ENCODE data around the gene FLRT2. TPM values are rescaled to one million over a fixed set of nuclear protein-coding genes. Genes with fewer than 3 reads are reported as not detected.

Gene FLRT2
- total and polyA plus RNA-seq, 2 experiments from 2014 or later: 40.0 to 94.1 TPM

- WGBS, 2 experiments (ENCODE audit: low coverage in 1 of 2, low lambda C conversion rate in 2 of 2, missing lambda C conversion rate in 2 of 2): 61 to 63% methylated on average over 3 of the region's 3 CpGs
- Histone ChIP-seq H2AFZ (no peak overlapping the region), H3K27ac (no peak overlapping the region), H3K4me1 (ENCODE audit: insufficient read depth) (no peaks in the 10 kb centered on the region), H3K4me2 (ENCODE audit: unreplicated experiment) (no peak overlapping the region), H3K9ac (no peak overlapping the region), H3K9me2 (ENCODE audit: insufficient read depth) (no peaks in the 10 kb centered on the region), H4K20me1 (ENCODE audit: insufficient read depth) (no peaks in the 10 kb centered on the region; the same call in 1 of the 2 replicates), H3F3A (ENCODE audit: insufficient read depth) (peaks cover 13% of the 10 kb centered on the region; the same call in 1 of the 2 replicates), H3K27me3 (replicated peaks; ENCODE audit: insufficient read depth) (no peaks in the 10 kb centered on the region), H3K4me3 (no peak overlapping the region), H3K36me3 (ENCODE audit: low read depth) (peaks cover 53% of the 10 kb centered on the region), H3K9me3 (ENCODE audit: low read depth) (no peaks in the 10 kb centered on the region), H3K79me2 (ENCODE audit: insufficient read depth) (peaks cover 93% of the 10 kb centered on the region)
- DNase-seq: no peak
- in situ Hi-C loops (cut with MboI): no loop called here
- TF ChIP-seq EZH2phosphoT487 (IDR thresholded peaks at IDR 0.05; ENCODE audit: insufficient read depth, low read depth) (no peak), EZH2 (IDR thresholded peaks at IDR 0.05; ENCODE audit: insufficient read depth, poor library complexity, severe bottlenecking) (no peak)
Observed at GRCh38 chr14:85554106-85554505, 24.2 kb downstream of the FLRT2 start.

DNA sequence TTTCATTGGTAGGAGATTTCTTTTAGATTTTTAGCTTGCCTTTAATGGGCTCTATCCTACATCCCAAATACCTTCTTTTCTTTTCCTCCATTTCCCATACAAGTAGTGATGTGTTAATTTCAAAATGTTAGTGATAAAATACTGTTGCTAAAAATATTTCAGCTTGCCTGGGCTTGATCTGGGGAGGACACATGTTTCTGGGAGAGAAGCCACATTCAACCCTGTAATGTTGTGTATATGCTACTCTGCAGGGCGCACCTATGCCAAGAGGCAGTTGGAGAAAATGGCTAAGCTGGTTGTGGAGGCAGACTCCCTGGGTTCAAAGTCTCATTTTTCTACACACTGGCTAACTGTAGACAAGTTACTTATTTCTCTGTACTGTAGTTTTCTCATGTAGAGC is 26.3 kb downstream of the FLRT2 start:
- Histone ChIP-seq H3K27ac (no peak overlapping the region), H3K4me3 (no peak overlapping the region), H3K4me1 (ENCODE audit: insufficient read depth) (no peaks in the 10 kb centered on the region), H3K9me3 (ENCODE audit: low read depth) (no peaks in the 10 kb centered on the region), H2AFZ (no peak overlapping the region), H3K79me2 (ENCODE audit: insufficient read depth) (peaks cover 92% of the 10 kb centered on the region), H4K20me1 (ENCODE audit: insufficient read depth) (no peaks in the 10 kb centered on the region; the same call in 1 of the 2 replicates), H3K9ac (no peak overlapping the region), H3K36me3 (ENCODE audit: low read depth) (peaks cover 55% of the 10 kb centered on the region), H3F3A (ENCODE audit: insufficient read depth) (peaks cover 26% of the 10 kb centered on the region; the same call in 1 of the 2 replicates), H3K27me3 (replicated peaks; ENCODE audit: insufficient read depth) (no peaks in the 10 kb centered on the region), H3K4me2 (ENCODE audit: unreplicated experiment) (no peak overlapping the region), H3K9me2 (ENCODE audit: insufficient read depth) (no peaks in the 10 kb centered on the region)
- WGBS, 2 experiments (ENCODE audit: low coverage in 1 of 2, low lambda C conversion rate in 2 of 2, missing lambda C conversion rate in 2 of 2): 89 to 100% methylated on average over 1 of the region's 1 CpG
- TF ChIP-seq EZH2phosphoT487 (IDR thresholded peaks at IDR 0.05; ENCODE audit: insufficient read depth, low read depth): no peak
- TF ChIP-seq EZH2 (IDR thresholded peaks at IDR 0.05; ENCODE audit: insufficient read depth, poor library complexity, severe bottlenecking): no peak
- in situ Hi-C loops (cut with MboI): no loop called here
- no peak for DNase-seq

GRCh38 chr14:85558505-85558904 is 28.6 kb downstream of the FLRT2 start:
- peaks cover 86% of the 10 kb centered on the region for H3K79me2 ChIP-seq (ENCODE audit: insufficient read depth)
- H3K27me3 ChIP-seq (replicated peaks; ENCODE audit: insufficient read depth): no peaks in the 10 kb centered on the region
- no peak overlapping the region for H3K9ac ChIP-seq
- in situ Hi-C loops (cut with MboI): no loop called here
- no peak for DNase-seq
- peaks cover 53% of the 10 kb centered on the region for H3K36me3 ChIP-seq (ENCODE audit: low read depth)
- no peak overlapping the region for H2AFZ ChIP-seq
- H3K4me3 ChIP-seq: no peak overlapping the region
- H3K4me1 ChIP-seq (ENCODE audit: insufficient read depth): no peaks in the 10 kb centered on the region
- H3K9me2 ChIP-seq (ENCODE audit: insufficient read depth): no peaks in the 10 kb centered on the region
- no peak overlapping the region for H3K4me2 ChIP-seq (ENCODE audit: unreplicated experiment)
- no peak overlapping the region for H3K27ac ChIP-seq
- H3K9me3 ChIP-seq (ENCODE audit: low read depth): no peaks in the 10 kb centered on the region
- 96 to 97% methylated on average over 2 of the region's 2 CpGs for WGBS, 2 experiments (ENCODE audit: low coverage in 1 of 2, low lambda C conversion rate in 2 of 2, missing lambda C conversion rate in 2 of 2)
- TF ChIP-seq EZH2phosphoT487 (IDR thresholded peaks at IDR 0.05; ENCODE audit: insufficient read depth, low read depth): no peak
- TF ChIP-seq EZH2 (IDR thresholded peaks at IDR 0.05; ENCODE audit: insufficient read depth, poor library complexity, severe bottlenecking): no peak
- peaks cover 25% of the 10 kb centered on the region for H3F3A ChIP-seq (ENCODE audit: insufficient read depth)
- no peaks in the 10 kb centered on the region; the same call in 1 of the 2 replicates for H4K20me1 ChIP-seq (ENCODE audit: insufficient read depth)

- no peaks in the 10 kb centered on the region for H3K27me3 ChIP-seq (replicated peaks; ENCODE audit: insufficient read depth)
- H3K27ac ChIP-seq: no peak overlapping the region
- DNase-seq: no peak
- TF ChIP-seq EZH2phosphoT487 (IDR thresholded peaks at IDR 0.05; ENCODE audit: insufficient read depth, low read depth): no peak
- no peak for TF ChIP-seq EZH2 (IDR thresholded peaks at IDR 0.05; ENCODE audit: insufficient read depth, poor library complexity, severe bottlenecking)
- H2AFZ ChIP-seq: no peak overlapping the region
- in situ Hi-C loops (cut with MboI): no loop called here
- peaks cover 54% of the 10 kb centered on the region for H3F3A ChIP-seq (ENCODE audit: insufficient read depth)
- H3K79me2 ChIP-seq (ENCODE audit: insufficient read depth): peaks cover 69% of the 10 kb centered on the region
- peaks cover 38% of the 10 kb centered on the region for H3K36me3 ChIP-seq (ENCODE audit: low read depth)
- no peaks in the 10 kb centered on the region for H3K9me3 ChIP-seq (ENCODE audit: low read depth)
- no peaks in the 10 kb centered on the region for H4K20me1 ChIP-seq (ENCODE audit: insufficient read depth)
- H3K4me3 ChIP-seq: no peak overlapping the region
- H3K9me2 ChIP-seq (ENCODE audit: insufficient read depth): no peaks in the 10 kb centered on the region
- no peak overlapping the region for H3K4me2 ChIP-seq (ENCODE audit: unreplicated experiment)
- no peak overlapping the region for H3K9ac ChIP-seq
- peaks cover 27% of the 10 kb centered on the region for H3K4me1 ChIP-seq (ENCODE audit: insufficient read depth)
- 98 to 99% methylated on average over 5 of the region's 5 CpGs for WGBS, 2 experiments (ENCODE audit: low coverage in 1 of 2, low lambda C conversion rate in 2 of 2, missing lambda C conversion rate in 2 of 2)
Observed at GRCh38 chr14:85562630-85563029, 32.7 kb downstream of the FLRT2 start.
